Astrocyte (in vitro differentiated cells and primary cell): ENCODE data around the gene ANO8. TPM values are rescaled to one million over a fixed set of nuclear protein-coding genes. Genes with fewer than 3 reads are reported as not detected.

Source experiments
- DNase-seq: peaks from one replicate; pipeline ENCODE4 v3.0.0-alpha.2; 2010; ENCODE audit warnings: low read depth
- FAIRE-seq: peaks from 2 replicates; lab custom pipeline; 2011; peaks lifted over from hg19 to GRCh38; lab: Jason Lieb, UNC
- H2AFZ ChIP-seq: 2 replicates; pipeline ENCODE4 v1.6.0; 2012; ENCODE audit warnings: low read depth, low read length, inconsistent platforms
- H3K27ac ChIP-seq: 2 replicates; pipeline ENCODE4 v1.5.1; 2011; ENCODE audit warnings: low read depth, low read length, inconsistent platforms
- H3K27me3 ChIP-seq: 2 replicates; pipeline ENCODE4 v1.6.0; 2011; ENCODE audit warnings: low read length, inconsistent platforms; ENCODE audit not compliant: insufficient read depth
- H3K36me3 ChIP-seq: 2 replicates; pipeline ENCODE4 v1.5.1; 2011; ENCODE audit warnings: low read length, inconsistent platforms; ENCODE audit not compliant: insufficient read depth
- H3K4me1 ChIP-seq: 2 replicates; pipeline ENCODE4 v1.5.1; 2011; ENCODE audit warnings: low read length, inconsistent platforms; ENCODE audit not compliant: insufficient read depth
- H3K4me2 ChIP-seq: 2 replicates; pipeline ENCODE4 v1.6.0; 2012; ENCODE audit warnings: low read length, inconsistent platforms
- H3K4me3 ChIP-seq: 2 replicates; pipeline ENCODE4 v1.5.1; 2011; ENCODE audit warnings: low read depth, mild to moderate bottlenecking, low read length, inconsistent platforms; ENCODE audit not compliant: insufficient read depth
- H3K79me2 ChIP-seq: 2 replicates; pipeline ENCODE4 v1.6.0; 2012; ENCODE audit warnings: mild to moderate bottlenecking, low read length, inconsistent platforms; ENCODE audit not compliant: insufficient read depth
- H3K9ac ChIP-seq: 2 replicates; pipeline ENCODE4 v1.6.0; 2012; ENCODE audit warnings: mild to moderate bottlenecking, low read length, inconsistent platforms
- H3K9me3 ChIP-seq: 2 replicates; pipeline ENCODE4 v1.5.1; 2012; ENCODE audit warnings: low read depth, mild to moderate bottlenecking, low read length, inconsistent platforms; ENCODE audit not compliant: insufficient read depth
- H4K20me1 ChIP-seq: 2 replicates; pipeline ENCODE4 v1.6.0; 2012; ENCODE audit warnings: low read length, inconsistent platforms; ENCODE audit not compliant: insufficient read depth
- H3K27ac Mint-ChIP-seq: one replicate; pipeline ENCODE4 v1.8.0; 2021; ENCODE audit warnings: mild to moderate bottlenecking, mixed read lengths; ENCODE audit not compliant: unreplicated experiment
- H3K27me3 Mint-ChIP-seq: one replicate; pipeline ENCODE4 v1.8.0; 2021; ENCODE audit warnings: low read depth, mixed read lengths; ENCODE audit not compliant: unreplicated experiment
- H3K36me3 Mint-ChIP-seq: one replicate; pipeline ENCODE4 v1.8.0; 2021; ENCODE audit warnings: low read depth, mixed read lengths; ENCODE audit not compliant: unreplicated experiment
- H3K4me1 Mint-ChIP-seq: one replicate; pipeline ENCODE4 v1.8.0; 2021; ENCODE audit warnings: low read depth, mixed read lengths; ENCODE audit not compliant: unreplicated experiment
- H3K4me3 Mint-ChIP-seq: one replicate; pipeline ENCODE4 v1.8.0; 2021; ENCODE audit warnings: mild to moderate bottlenecking, moderate library complexity, mixed read lengths; ENCODE audit not compliant: unreplicated experiment
- H3K9me3 Mint-ChIP-seq: one replicate; pipeline ENCODE4 v1.8.0; 2021; ENCODE audit warnings: mild to moderate bottlenecking, mixed read lengths; ENCODE audit not compliant: unreplicated experiment
- EZH2 ChIP-seq: IDR thresholded peaks from 2 replicates; pipeline ENCODE4 v1.6.1; 2012; ENCODE audit warnings: mild to moderate bottlenecking, low read length, inconsistent platforms; ENCODE audit not compliant: insufficient read depth
- total RNA-seq: library from RNA; stranded (reverse); gene quantifications from 2 replicates; pipeline ENCODE4 v1.2.1, GENCODE V29; 2021
- TF ChIP-seq, protein P1 (sequence below): IDR thresholded peaks from 2 replicates; pipeline ENCODE4 v1.5.1; 2011; ENCODE audit warnings: low read depth, mild to moderate bottlenecking, inconsistent platforms, low read length, moderate library complexity; ENCODE audit not compliant: insufficient read depth

ANO8 gene
- total RNA-seq, 1 donor from 2014 or later, result 8.1 TPM

GRCh38 chr19:17303940-17304267 is 30.8 kb downstream of the ANO8 start:
- H3K4me3 ChIP-seq, result no peak overlapping the region
- H3K27me3 ChIP-seq, result no peaks in the 10 kb centered on the region
- peaks cover 1% of the 10 kb centered on the region for H3K4me1 Mint-ChIP-seq
- H3K36me3 ChIP-seq, result no peaks in the 10 kb centered on the region
- peak overlapping the region; percentile 15 for H2AFZ ChIP-seq
- no peaks in the 10 kb centered on the region for H3K9me3 Mint-ChIP-seq
- H3K9me3 ChIP-seq, result no peaks in the 10 kb centered on the region
- no peak overlapping the region for H3K9ac ChIP-seq
- H3K27me3 Mint-ChIP-seq, result no peaks in the 10 kb centered on the region
- peak overlapping the region; percentile 51 for H3K4me3 Mint-ChIP-seq
- H3K36me3 Mint-ChIP-seq, result peaks cover 2% of the 10 kb centered on the region
- H3K79me2 ChIP-seq, result peaks cover 7% of the 10 kb centered on the region
- DNase-seq, result no peak
- H4K20me1 ChIP-seq, result peaks cover 3% of the 10 kb centered on the region
- TF ChIP-seq EZH2, result no peak
- TF ChIP-seq, protein P1, sequence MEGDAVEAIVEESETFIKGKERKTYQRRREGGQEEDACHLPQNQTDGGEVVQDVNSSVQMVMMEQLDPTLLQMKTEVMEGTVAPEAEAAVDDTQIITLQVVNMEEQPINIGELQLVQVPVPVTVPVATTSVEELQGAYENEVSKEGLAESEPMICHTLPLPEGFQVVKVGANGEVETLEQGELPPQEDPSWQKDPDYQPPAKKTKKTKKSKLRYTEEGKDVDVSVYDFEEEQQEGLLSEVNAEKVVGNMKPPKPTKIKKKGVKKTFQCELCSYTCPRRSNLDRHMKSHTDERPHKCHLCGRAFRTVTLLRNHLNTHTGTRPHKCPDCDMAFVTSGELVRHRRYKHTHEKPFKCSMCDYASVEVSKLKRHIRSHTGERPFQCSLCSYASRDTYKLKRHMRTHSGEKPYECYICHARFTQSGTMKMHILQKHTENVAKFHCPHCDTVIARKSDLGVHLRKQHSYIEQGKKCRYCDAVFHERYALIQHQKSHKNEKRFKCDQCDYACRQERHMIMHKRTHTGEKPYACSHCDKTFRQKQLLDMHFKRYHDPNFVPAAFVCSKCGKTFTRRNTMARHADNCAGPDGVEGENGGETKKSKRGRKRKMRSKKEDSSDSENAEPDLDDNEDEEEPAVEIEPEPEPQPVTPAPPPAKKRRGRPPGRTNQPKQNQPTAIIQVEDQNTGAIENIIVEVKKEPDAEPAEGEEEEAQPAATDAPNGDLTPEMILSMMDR, result no peak
- H3K4me2 ChIP-seq, result peak overlapping the region; percentile 87
- H3K27ac Mint-ChIP-seq, result no peak overlapping the region
- FAIRE-seq, result no peak
- H3K4me1 ChIP-seq, result peaks cover 12% of the 10 kb centered on the region
- no peak overlapping the region for H3K27ac ChIP-seq

GRCh38 chr19:17303167-17303939 is 31.3 kb downstream of the ANO8 start, which contains the start of gene ABHD8:
TSS of gene ABHD8 (minus strand) at chr19:17303425. CDS start at chr19:17301616, 1,809 bp downstream.
- H3K4me1 Mint-ChIP-seq, result peaks cover 1% of the 10 kb centered on the region
- Histone ChIP-seq H3K36me3 (no peaks in the 10 kb centered on the region), H3K27me3 (no peaks in the 10 kb centered on the region), H3K27ac (no peak within 1 kb of the TSS), H3K9ac (peak within 1 kb of the TSS; percentile 75), H2AFZ (peak within 1 kb of the TSS; percentile 67), H3K4me1 (peaks cover 12% of the 10 kb centered on the region), H3K4me2 (peak within 1 kb of the TSS; percentile 87), H3K4me3 (peak within 1 kb of the TSS; percentile 57), H4K20me1 (peaks cover 3% of the 10 kb centered on the region), H3K9me3 (no peaks in the 10 kb centered on the region), H3K79me2 (peaks cover 7% of the 10 kb centered on the region)
- no peaks in the 10 kb centered on the region for H3K27me3 Mint-ChIP-seq
- peaks cover 2% of the 10 kb centered on the region for H3K36me3 Mint-ChIP-seq
- DNase-seq (peak; percentile 81), FAIRE-seq (no peak)
- H3K9me3 Mint-ChIP-seq, result no peaks in the 10 kb centered on the region
- peak within 1 kb of the TSS; percentile 78 for H3K4me3 Mint-ChIP-seq
- TF ChIP-seq, protein P1, result no peak
- TF ChIP-seq EZH2, result no peak
- H3K27ac Mint-ChIP-seq, result no peak within 1 kb of the TSS
